Rectal smooth muscle tissue (tissue), 1 donor: Measurements from ENCODE around the gene PCDHGB3.
"Not testable (repeated sequence)": the region's sequence is repeated elsewhere in the genome, so short reads cannot be mapped to it uniquely, and the experiment has no call there.

Source experiments
- H3K27ac ChIP-seq: one replicate; pipeline ENCODE4 v1.7.0; 2013; ENCODE audit warnings: low read depth, low read length, inconsistent platforms
- H3K27me3 ChIP-seq: one replicate; pipeline ENCODE4 v1.7.0; 2013; ENCODE audit warnings: low read length; ENCODE audit not compliant: control insufficient read depth, insufficient read depth
- H3K36me3 ChIP-seq: one replicate; pipeline ENCODE4 v1.7.0; 2013; ENCODE audit warnings: low read length; ENCODE audit not compliant: control insufficient read depth, insufficient read depth
- H3K4me1 ChIP-seq: one replicate; pipeline ENCODE4 v1.7.0; 2013; ENCODE audit warnings: low read length; ENCODE audit not compliant: control insufficient read depth, insufficient read depth
- H3K4me3 ChIP-seq: one replicate; pipeline ENCODE4 v1.7.0; 2013; ENCODE audit warnings: low read length
- H3K9ac ChIP-seq: one replicate; pipeline ENCODE4 v1.7.0; 2013; ENCODE audit warnings: low read length

PCDHGB3 gene

GRCh38 chr5:141409598-141410306, 39.7 kb downstream of the PCDHGB3 start:
- H3K9ac ChIP-seq, result no peak overlapping the region
- no peak overlapping the region for H3K27ac ChIP-seq
- no peaks in the 10 kb centered on the region for H3K4me1 ChIP-seq
- H3K36me3 ChIP-seq, result peaks cover 5% of the 10 kb centered on the region
- H3K27me3 ChIP-seq, result peaks cover 5% of the 10 kb centered on the region
- peak overlapping the region; percentile 29 for H3K4me3 ChIP-seq

GRCh38 chr5:141411575-141411974, 41.5 kb downstream of the PCDHGB3 start:
- no peak overlapping the region for H3K4me3 ChIP-seq
- H3K27me3 ChIP-seq, result peaks cover 5% of the 10 kb centered on the region
- no peak overlapping the region for H3K9ac ChIP-seq
- H3K36me3 ChIP-seq, result peaks cover 5% of the 10 kb centered on the region
- H3K4me1 ChIP-seq, result no peaks in the 10 kb centered on the region
- no peak overlapping the region for H3K27ac ChIP-seq

- H3K4me1 ChIP-seq, result no peaks in the 10 kb centered on the region
- peaks cover 5% of the 10 kb centered on the region for H3K27me3 ChIP-seq
- H3K36me3 ChIP-seq, result peaks cover 5% of the 10 kb centered on the region
- no peak within 1 kb of the TSS for H3K9ac ChIP-seq
- H3K4me3 ChIP-seq, result peak within 1 kb of the TSS; percentile 4
- H3K27ac ChIP-seq, result no peak within 1 kb of the TSS
These were observed 43.0 kb downstream of the PCDHGB3 start, which contains the start of gene PCDHGA10 for GRCh38 chr5:141412854-141413539. PCDHGA10 (plus strand) TSS chr5:141412987; CDS start chr5:141413176, 189 bp downstream.

GRCh38 chr5:141413540-141414069, 43.6 kb downstream of the PCDHGB3 start:
- H3K9ac ChIP-seq, result no peak overlapping the region
- peaks cover 5% of the 10 kb centered on the region for H3K27me3 ChIP-seq
- H3K27ac ChIP-seq, result no peak overlapping the region
- peak overlapping the region; percentile 4 for H3K4me3 ChIP-seq
- H3K36me3 ChIP-seq, result peaks cover 5% of the 10 kb centered on the region
- no peaks in the 10 kb centered on the region for H3K4me1 ChIP-seq

GRCh38 chr5:141414548-141415274, 44.7 kb downstream of the PCDHGB3 start:
- H3K27ac ChIP-seq, H3K9ac ChIP-seq, H3K4me1 ChIP-seq, H3K27me3 ChIP-seq, H3K36me3 ChIP-seq, H3K4me3 ChIP-seq: not testable (repeated sequence)

GRCh38 chr5:141415275-141415618, 45.2 kb downstream of the PCDHGB3 start:
- H3K9ac ChIP-seq, H3K27ac ChIP-seq, H3K4me3 ChIP-seq, H3K27me3 ChIP-seq, H3K36me3 ChIP-seq, H3K4me1 ChIP-seq: not testable (repeated sequence)

GRCh38 chr5:141417494-141418172, 47.6 kb downstream of the PCDHGB3 start, which contains the start of gene PCDHGB7:
PCDHGB7 (plus strand) TSS chr5:141417677; CDS start chr5:141417860, 183 bp downstream.
- peak within 1 kb of the TSS; percentile 57 for H3K4me3 ChIP-seq
- not testable (repeated sequence) for H3K4me1 ChIP-seq, H3K27ac ChIP-seq, H3K27me3 ChIP-seq, H3K36me3 ChIP-seq, H3K9ac ChIP-seq

- Histone ChIP-seq H3K4me1 (no peaks in the 10 kb centered on the region), H3K36me3 (no peaks in the 10 kb centered on the region), H3K27ac (no peak overlapping the region), H3K9ac (no peak overlapping the region), H3K27me3 (peaks cover 2% of the 10 kb centered on the region), H3K4me3 (peak overlapping the region; percentile 10)
These were observed 49.2 kb downstream of the PCDHGB3 start for GRCh38 chr5:141419074-141419880.

- no peaks in the 10 kb centered on the region for H3K4me1 ChIP-seq
- H3K27me3 ChIP-seq, result peaks cover 2% of the 10 kb centered on the region
- H3K9ac ChIP-seq, result no peak within 1 kb of the TSS
- no peaks in the 10 kb centered on the region for H3K36me3 ChIP-seq
- H3K27ac ChIP-seq, result no peak within 1 kb of the TSS
- peak within 1 kb of the TSS; percentile 29 for H3K4me3 ChIP-seq
These were observed 50.9 kb downstream of the PCDHGB3 start, which contains the start of gene PCDHGA11 for GRCh38 chr5:141420855-141421488. PCDHGA11 (plus strand) TSS chr5:141421051; CDS start chr5:141421228, 177 bp downstream.

GRCh38 chr5:141421489-141421855, 51.4 kb downstream of the PCDHGB3 start:
- H3K4me3 ChIP-seq, result peak overlapping the region; percentile 29
- H3K36me3 ChIP-seq, result no peaks in the 10 kb centered on the region
- no peak overlapping the region for H3K9ac ChIP-seq
- H3K4me1 ChIP-seq, result no peaks in the 10 kb centered on the region
- peaks cover 2% of the 10 kb centered on the region for H3K27me3 ChIP-seq
- no peak overlapping the region for H3K27ac ChIP-seq
